Tibial nerve (tissue), 3 donors: Measurements from ENCODE around the gene MUC21.

Source experiments
- POLR2A ChIP-seq, 2 donors: fragments of 450-650 bp; IDR thresholded peaks; one replicate each; pipeline ENCODE4 v1.6.1; 2017; ENCODE audit warnings: antibody characterized with exemption in 2 of 2, mild to moderate bottlenecking in 2 of 2, moderate library complexity in 2 of 2
- TF ChIP-seq, protein P1 (sequence below), 5 experiments: fragments of 200-600 bp in 3 of 5; fragments of 450-650 bp in 2 of 5; sonication (generic) in 3 of 5; IDR thresholded peaks; one replicate each; pipeline ENCODE4 v1.5.1; 2016 to 2019; ENCODE audit warnings: antibody characterized with exemption in 5 of 5, mild to moderate bottlenecking in 3 of 5, moderate library complexity in 2 of 5

DNA sequence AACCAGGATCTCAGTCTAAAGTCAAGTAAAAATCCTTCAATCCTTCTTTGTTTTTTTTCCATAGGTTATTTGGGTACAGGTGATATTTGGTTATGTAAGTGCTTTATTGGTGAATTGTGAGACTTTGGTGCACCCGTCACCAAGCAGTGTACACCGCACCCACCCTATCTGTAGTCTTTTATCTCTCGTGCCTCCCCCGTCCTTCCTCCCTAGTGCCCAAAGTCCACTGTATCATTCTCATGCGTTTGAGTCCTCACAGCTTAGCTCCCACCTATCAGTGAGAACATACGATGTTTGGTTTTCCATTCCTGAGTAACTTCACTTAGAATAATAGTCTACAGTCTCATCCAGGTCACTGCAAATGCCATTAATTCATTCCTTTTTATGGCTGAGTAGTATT is 27.6 kb downstream of the MUC21 start:
- TF ChIP-seq, protein P1, sequence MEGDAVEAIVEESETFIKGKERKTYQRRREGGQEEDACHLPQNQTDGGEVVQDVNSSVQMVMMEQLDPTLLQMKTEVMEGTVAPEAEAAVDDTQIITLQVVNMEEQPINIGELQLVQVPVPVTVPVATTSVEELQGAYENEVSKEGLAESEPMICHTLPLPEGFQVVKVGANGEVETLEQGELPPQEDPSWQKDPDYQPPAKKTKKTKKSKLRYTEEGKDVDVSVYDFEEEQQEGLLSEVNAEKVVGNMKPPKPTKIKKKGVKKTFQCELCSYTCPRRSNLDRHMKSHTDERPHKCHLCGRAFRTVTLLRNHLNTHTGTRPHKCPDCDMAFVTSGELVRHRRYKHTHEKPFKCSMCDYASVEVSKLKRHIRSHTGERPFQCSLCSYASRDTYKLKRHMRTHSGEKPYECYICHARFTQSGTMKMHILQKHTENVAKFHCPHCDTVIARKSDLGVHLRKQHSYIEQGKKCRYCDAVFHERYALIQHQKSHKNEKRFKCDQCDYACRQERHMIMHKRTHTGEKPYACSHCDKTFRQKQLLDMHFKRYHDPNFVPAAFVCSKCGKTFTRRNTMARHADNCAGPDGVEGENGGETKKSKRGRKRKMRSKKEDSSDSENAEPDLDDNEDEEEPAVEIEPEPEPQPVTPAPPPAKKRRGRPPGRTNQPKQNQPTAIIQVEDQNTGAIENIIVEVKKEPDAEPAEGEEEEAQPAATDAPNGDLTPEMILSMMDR (IDR thresholded peaks at IDR 0.05): no peak
- no peak for TF ChIP-seq POLR2A (IDR thresholded peaks at IDR 0.05)
